ENCODE results near the gene RBBP8NL. TPM values are rescaled to one million over a fixed set of nuclear protein-coding genes. Genes with fewer than 3 reads are reported as not detected.

The RBBP8NL gene
- total RNA-seq, 1 donor from 2014 or later, result not detected

DNA sequence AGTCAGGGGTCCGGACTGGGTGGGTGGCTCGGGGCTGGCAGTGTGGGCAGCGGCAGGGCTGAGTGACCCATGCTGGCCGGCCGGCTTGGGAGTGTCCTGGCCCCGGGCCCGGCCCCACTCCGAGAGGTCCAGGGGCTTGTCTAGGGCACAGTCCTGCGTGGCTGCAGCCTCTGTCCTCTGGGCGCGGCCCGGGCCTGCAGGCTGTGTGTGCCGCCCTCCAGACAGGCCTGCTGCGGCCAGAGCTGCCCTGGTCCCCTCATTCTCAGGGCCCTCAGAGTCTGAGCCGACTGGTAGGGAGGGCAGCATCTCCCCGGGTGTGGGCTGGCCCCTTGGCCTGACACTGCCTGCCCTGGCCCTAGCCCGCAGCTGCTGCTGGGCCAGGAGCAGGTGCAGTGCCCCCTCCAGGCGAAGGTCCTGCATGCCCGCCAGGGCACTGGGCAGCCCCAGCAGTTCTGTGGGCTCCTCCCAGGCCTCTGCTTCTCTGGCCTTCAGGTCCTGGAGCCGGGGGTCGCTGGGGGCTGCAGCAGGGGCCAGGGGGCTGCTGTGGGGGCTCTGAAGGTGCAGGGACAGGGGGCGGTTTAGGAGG is 13.3 kb downstream of the RBBP8NL start:
- peaks cover 27% of the 10 kb centered on the region for H3K27me3 ChIP-seq (ENCODE audit: control insufficient read depth, insufficient read depth, low read length)
- TF ChIP-seq, protein P1, sequence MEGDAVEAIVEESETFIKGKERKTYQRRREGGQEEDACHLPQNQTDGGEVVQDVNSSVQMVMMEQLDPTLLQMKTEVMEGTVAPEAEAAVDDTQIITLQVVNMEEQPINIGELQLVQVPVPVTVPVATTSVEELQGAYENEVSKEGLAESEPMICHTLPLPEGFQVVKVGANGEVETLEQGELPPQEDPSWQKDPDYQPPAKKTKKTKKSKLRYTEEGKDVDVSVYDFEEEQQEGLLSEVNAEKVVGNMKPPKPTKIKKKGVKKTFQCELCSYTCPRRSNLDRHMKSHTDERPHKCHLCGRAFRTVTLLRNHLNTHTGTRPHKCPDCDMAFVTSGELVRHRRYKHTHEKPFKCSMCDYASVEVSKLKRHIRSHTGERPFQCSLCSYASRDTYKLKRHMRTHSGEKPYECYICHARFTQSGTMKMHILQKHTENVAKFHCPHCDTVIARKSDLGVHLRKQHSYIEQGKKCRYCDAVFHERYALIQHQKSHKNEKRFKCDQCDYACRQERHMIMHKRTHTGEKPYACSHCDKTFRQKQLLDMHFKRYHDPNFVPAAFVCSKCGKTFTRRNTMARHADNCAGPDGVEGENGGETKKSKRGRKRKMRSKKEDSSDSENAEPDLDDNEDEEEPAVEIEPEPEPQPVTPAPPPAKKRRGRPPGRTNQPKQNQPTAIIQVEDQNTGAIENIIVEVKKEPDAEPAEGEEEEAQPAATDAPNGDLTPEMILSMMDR (IDR thresholded peaks at IDR 0.05; ENCODE audit: insufficient read depth, low read length, poor library complexity, severe bottlenecking), result peak; percentile 30
- H3K36me3 ChIP-seq (ENCODE audit: control insufficient read depth, insufficient read depth, low read length), result no peaks in the 10 kb centered on the region
- H3K4me3 ChIP-seq (ENCODE audit: low read depth, low read length), result no peak overlapping the region
- no peak for DNase-seq (ENCODE audit: low read depth)

DNA sequence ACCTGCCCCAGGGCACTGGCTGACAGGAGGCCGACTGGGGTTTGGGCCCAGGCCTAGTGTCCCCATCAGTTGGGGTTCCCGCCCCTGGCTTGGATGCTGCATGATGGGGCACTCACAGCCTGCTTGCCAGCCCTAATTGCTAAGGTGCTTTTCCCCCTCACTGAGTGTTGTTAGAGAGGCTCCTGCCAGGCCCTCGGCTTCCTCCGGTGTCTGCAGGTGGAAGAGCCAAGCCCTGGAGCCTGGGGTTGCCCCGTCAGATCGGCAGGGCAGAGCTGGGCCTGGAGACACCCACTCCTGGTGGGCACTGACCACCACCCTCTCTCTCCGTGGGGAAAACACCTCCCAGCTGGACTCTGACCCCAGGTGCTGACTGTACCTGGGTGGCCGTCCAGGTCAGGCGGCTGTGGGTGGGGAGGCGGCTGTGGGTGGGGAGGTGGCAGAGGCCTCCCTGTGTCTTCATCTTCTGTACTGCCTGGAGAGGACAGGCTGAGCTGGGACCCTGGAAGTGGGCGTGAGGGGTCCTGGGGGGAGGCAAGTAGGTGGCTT is 14.2 kb downstream of the RBBP8NL start:
- no peaks in the 10 kb centered on the region for H3K36me3 ChIP-seq (ENCODE audit: control insufficient read depth, insufficient read depth, low read length)
- TF ChIP-seq, protein P1 (IDR thresholded peaks at IDR 0.05; ENCODE audit: insufficient read depth, low read length, poor library complexity, severe bottlenecking), result no peak
- no peak overlapping the region for H3K4me3 ChIP-seq (ENCODE audit: low read depth, low read length)
- peaks cover 29% of the 10 kb centered on the region for H3K27me3 ChIP-seq (ENCODE audit: control insufficient read depth, insufficient read depth, low read length)
- no peak for DNase-seq (ENCODE audit: low read depth)

DNA sequence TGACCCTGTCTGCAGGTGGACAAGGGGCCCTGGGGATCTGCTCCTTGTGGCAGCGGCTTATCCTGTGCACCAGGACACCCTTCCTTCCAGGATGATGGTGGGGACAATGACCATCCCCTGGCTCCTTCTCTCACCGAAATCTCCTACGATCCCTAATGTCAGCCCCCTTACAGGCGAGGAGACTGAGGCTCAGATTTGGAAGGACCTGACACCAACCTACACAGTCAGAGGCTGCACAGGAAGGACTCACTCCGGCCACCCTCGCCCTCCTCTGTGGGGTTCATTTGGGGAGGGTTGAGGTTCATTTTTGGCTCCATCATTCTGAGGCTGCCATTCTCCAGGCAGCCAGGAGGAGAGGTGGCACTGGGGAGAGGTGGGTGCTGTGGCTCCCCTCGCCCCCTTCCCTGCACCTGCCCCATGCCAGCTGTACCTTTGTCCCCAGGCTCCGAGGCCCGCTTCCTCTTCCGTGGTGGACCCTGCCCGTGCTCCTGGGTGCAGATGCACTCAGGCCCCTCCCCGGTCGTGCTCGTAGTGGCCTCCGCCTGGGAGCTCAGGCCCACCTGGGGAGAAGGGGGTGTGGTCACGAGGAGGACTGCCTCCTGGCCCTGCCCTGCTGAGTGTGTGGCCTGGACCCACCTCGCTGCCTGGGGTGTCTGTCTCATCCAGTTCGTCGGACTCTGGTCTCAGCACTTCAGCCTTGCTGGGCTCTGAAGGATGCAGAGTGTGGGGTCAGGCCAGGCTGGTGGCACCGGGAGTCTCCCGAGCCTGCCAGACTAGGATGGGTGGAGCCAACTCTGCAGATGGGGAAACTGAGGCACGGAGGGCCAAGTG is 14.9 kb downstream of the RBBP8NL start:
- DNase-seq (ENCODE audit: low read depth), result no peak
- peaks cover 29% of the 10 kb centered on the region for H3K27me3 ChIP-seq (ENCODE audit: control insufficient read depth, insufficient read depth, low read length)
- H3K4me3 ChIP-seq (ENCODE audit: low read depth, low read length), result no peak overlapping the region
- no peaks in the 10 kb centered on the region for H3K36me3 ChIP-seq (ENCODE audit: control insufficient read depth, insufficient read depth, low read length)
- TF ChIP-seq, protein P1 (IDR thresholded peaks at IDR 0.05; ENCODE audit: insufficient read depth, low read length, poor library complexity, severe bottlenecking), result no peak

DNA sequence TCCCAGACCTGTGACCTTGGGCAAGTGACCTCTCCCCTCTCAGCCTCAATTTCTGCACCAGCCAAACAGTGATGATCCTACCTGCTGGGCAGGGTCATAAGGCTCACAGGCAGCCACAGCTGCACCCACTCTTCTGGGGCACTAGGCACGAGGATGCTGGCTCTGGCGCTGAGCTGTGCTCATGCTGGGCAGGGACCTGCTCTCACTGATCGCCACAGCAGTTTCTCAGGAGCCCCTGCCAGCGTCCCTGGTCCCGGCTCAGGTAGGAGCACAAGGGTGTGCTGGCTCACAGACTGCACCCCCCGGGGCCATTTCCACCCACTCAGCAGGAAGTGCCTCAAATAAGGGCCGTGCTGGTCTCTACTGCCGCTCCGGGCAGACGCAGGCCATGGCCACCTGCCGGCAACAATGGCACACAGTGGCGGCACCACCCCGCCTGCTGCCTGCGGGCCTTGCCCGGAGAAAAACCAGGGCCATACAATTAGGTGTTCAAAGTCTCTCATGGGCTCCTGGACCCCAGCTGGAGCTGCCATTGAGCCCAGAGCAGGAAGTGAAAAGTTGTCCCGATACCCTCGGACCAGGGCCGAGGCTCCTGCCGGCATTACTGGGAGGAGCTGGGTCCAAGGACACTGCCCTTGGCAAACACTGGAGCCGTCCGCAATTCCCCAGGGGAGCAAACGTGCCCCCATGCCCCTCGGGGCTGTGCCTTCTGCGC is 15.7 kb downstream of the RBBP8NL start:
- DNase-seq (ENCODE audit: low read depth), result no peak
- TF ChIP-seq, protein P1 (IDR thresholded peaks at IDR 0.05; ENCODE audit: insufficient read depth, low read length, poor library complexity, severe bottlenecking), result no peak
- H3K27me3 ChIP-seq (ENCODE audit: control insufficient read depth, insufficient read depth, low read length), result peaks cover 27% of the 10 kb centered on the region
- H3K36me3 ChIP-seq (ENCODE audit: control insufficient read depth, insufficient read depth, low read length), result no peaks in the 10 kb centered on the region
- no peak overlapping the region for H3K4me3 ChIP-seq (ENCODE audit: low read depth, low read length)

DNA sequence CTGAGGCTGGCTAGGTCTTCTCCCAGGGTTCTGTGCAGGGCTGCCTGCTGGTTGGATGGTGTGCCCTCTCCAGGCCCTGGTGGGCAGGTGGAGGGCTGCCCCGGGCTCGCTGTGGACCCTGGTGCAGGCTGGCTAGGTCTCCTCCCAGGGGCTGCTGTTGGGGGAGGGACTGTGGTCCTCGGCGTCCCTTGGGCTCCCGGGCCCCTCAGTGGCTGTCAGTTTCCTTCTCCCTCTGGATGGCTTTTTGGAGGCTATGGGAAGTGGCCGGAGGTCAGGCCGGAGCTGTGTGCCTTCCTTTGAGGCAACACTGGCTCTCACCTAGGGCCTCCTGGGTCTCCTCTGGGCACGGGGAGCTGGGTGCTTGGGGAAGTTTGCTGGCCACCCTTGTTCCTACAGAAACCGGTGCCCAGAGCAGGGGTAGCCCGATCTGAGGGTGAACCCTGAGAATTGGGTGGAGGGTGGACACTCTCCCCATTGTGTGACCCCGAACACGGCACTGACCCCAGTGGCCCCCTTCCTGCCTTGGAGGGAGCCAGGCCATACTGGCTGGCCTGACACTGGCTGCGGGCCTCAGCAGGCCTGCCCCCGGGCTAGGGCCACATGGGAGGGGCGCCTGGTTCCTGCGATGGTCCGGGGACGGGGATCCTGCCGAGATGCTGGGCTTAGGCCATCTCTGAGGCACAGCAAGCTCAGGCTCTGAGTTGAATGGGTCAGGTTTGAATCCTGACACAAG is 16.4 kb downstream of the RBBP8NL start:
- H3K36me3 ChIP-seq (ENCODE audit: control insufficient read depth, insufficient read depth, low read length), result no peaks in the 10 kb centered on the region
- peaks cover 23% of the 10 kb centered on the region for H3K27me3 ChIP-seq (ENCODE audit: control insufficient read depth, insufficient read depth, low read length)
- DNase-seq (ENCODE audit: low read depth), result no peak
- H3K4me3 ChIP-seq (ENCODE audit: low read depth, low read length), result no peak overlapping the region
- TF ChIP-seq, protein P1 (IDR thresholded peaks at IDR 0.05; ENCODE audit: insufficient read depth, low read length, poor library complexity, severe bottlenecking), result no peak
